A549 (cell line): ENCODE results near the gene ARID5B. TPM values are rescaled to one million over a fixed set of nuclear protein-coding genes. Genes with fewer than 3 reads are reported as not detected.
A peak's percentile ranks its signal among the peaks of the same experiment; 100 is the strongest.

Source experiments
- ATAC-seq, 2 experiments: fragments of 200-7000 bp in 1 of 2; fragments of >200 bp in 1 of 2; cut with Nextera tagmentation in 1 of 2; cut with Tn5 transposase in 1 of 2; 3 replicates each; pipeline versions ENCODE4 v1.8.0 to v1.9.1; 2018 to 2020; ENCODE audit warnings: mild to moderate bottlenecking in 1 of 2, moderate library complexity in 1 of 2
- CTCF ChIA-PET: fragments of 300-600 bp; sonication (Branson Sonifier 250); formaldehyde crosslinking; extraction: SDS; loops from one replicate; lab custom pipeline; 2021; ENCODE audit warnings: antibody characterized with exemption, inconsistent platforms; lab: Yijun Ruan, JAX
- POLR2A ChIA-PET: fragments of 350-600 bp; formaldehyde crosslinking; extraction: SDS; loops from one replicate; lab custom pipeline; 2021; ENCODE audit warnings: antibody characterized with exemption, inconsistent platforms; lab: Yijun Ruan, JAX
- DNase-seq, 2 experiments: peaks; one replicate each; pipeline versions ENCODE4 v3.0.0 to v3.0.0-alpha.2; 2011 to 2016; ENCODE audit warnings: low read depth in 1 of 2, low spot score in 1 of 2
- FAIRE-seq: peaks from 2 replicates; lab custom pipeline; 2011; peaks lifted over from hg19 to GRCh38; lab: Jason Lieb, UNC
- H3K27ac ChIP-seq, 2 experiments: fragments of >200 bp; sonication (Bioruptor Twin); formaldehyde crosslinking; 3 replicates each; pipeline ENCODE4 v1.5.1; 2016 to 2017
- H3K4me1 ChIP-seq: fragments of >200 bp; sonication (Bioruptor Twin); formaldehyde crosslinking; 3 replicates; pipeline ENCODE4 v1.6.1; 2016
- H3K4me2 ChIP-seq: fragments of >200 bp; sonication (Bioruptor Twin); formaldehyde crosslinking; 3 replicates; pipeline ENCODE4 v1.6.1; 2016
- H3K4me3 ChIP-seq: fragments of >200 bp; sonication (Bioruptor Twin); formaldehyde crosslinking; 3 replicates; pipeline ENCODE4 v1.5.1; 2016
- H3K9me3 ChIP-seq: fragments of >200 bp; sonication (Bioruptor Twin); formaldehyde crosslinking; 3 replicates; pipeline ENCODE4 v1.6.1; 2016
- BHLHE40 ChIP-seq: IDR thresholded peaks from 2 replicates; pipeline ENCODE4 v1.6.1; 2012; ENCODE audit warnings: low read depth, low read length, inconsistent platforms
- CHD4 ChIP-seq: fragments of 200-600 bp; sonication (generic); IDR thresholded peaks from 2 replicates; pipeline ENCODE4 v1.6.1; 2016; ENCODE audit warnings: antibody characterized with exemption, mild to moderate bottlenecking, borderline replicate concordance
- EHF ChIP-seq: fragments of 250-450 bp; sonication (Bioruptor Pico); IDR thresholded peaks from 2 replicates; pipeline ENCODE4 v1.5.0; 2020; ENCODE audit warnings: mild to moderate bottlenecking
- EHMT2 ChIP-seq: fragments of 200-600 bp; sonication (generic); IDR thresholded peaks from 2 replicates; pipeline ENCODE4 v1.6.1; 2016; ENCODE audit warnings: antibody characterized with exemption, low read depth, mild to moderate bottlenecking, moderate library complexity
- ESRRA ChIP-seq: fragments of 150-350 bp; IDR thresholded peaks from 2 replicates; pipeline ENCODE4 v1.6.1; 2014; ENCODE audit warnings: mild to moderate bottlenecking, low read length, borderline replicate concordance
- FOSB ChIP-seq: fragments of 250-450 bp; sonication (Bioruptor Pico); IDR thresholded peaks from 2 replicates; pipeline ENCODE4 v1.5.0; 2020; ENCODE audit warnings: mild to moderate bottlenecking, moderate library complexity
- FOXS1 ChIP-seq: fragments of 250-450 bp; sonication (Bioruptor Pico); IDR thresholded peaks from 2 replicates; pipeline ENCODE4 v1.5.0; 2020; ENCODE audit warnings: mild to moderate bottlenecking, moderate library complexity
- GATA3 ChIP-seq: IDR thresholded peaks from 2 replicates; pipeline ENCODE4 v1.6.1; 2012; ENCODE audit warnings: borderline replicate concordance
- HDAC2 ChIP-seq: fragments of 200-600 bp; sonication (generic); IDR thresholded peaks from 2 replicates; pipeline ENCODE4 v1.6.1; 2016
- HOXA7 ChIP-seq: fragments of 250-450 bp; sonication (Bioruptor Pico); IDR thresholded peaks from 2 replicates; pipeline ENCODE4 v1.5.0; 2020; ENCODE audit warnings: mild to moderate bottlenecking, moderate library complexity
- HOXB13 ChIP-seq: fragments of 250-450 bp; sonication (Bioruptor Pico); IDR thresholded peaks from 2 replicates; pipeline ENCODE4 v1.5.0; 2020; ENCODE audit warnings: low read depth, mild to moderate bottlenecking, moderate library complexity
- HOXB5 ChIP-seq: fragments of 250-450 bp; sonication (Bioruptor Pico); IDR thresholded peaks from 2 replicates; pipeline ENCODE4 v1.5.0; 2020; ENCODE audit warnings: mild to moderate bottlenecking, moderate library complexity
- KDM1A ChIP-seq: fragments of 200-600 bp; sonication (generic); IDR thresholded peaks from 2 replicates; pipeline ENCODE4 v1.6.1; 2016; ENCODE audit warnings: low read depth, mild to moderate bottlenecking
- MYC ChIP-seq: IDR thresholded peaks from 2 replicates; pipeline ENCODE4 v1.6.1; 2012; ENCODE audit warnings: mild to moderate bottlenecking, inconsistent platforms, low read length, improper control_type of control experiment, borderline replicate concordance
- NR3C1 ChIP-seq: fragments of >200 bp; sonication (Bioruptor Twin); formaldehyde crosslinking; IDR thresholded peaks from 3 replicates; pipeline ENCODE4 v1.6.1; 2017
- PHF8 ChIP-seq: fragments of 200-600 bp; sonication (generic); IDR thresholded peaks from 2 replicates; pipeline ENCODE4 v1.6.1; 2016; ENCODE audit warnings: low read depth, mild to moderate bottlenecking, antibody characterized with exemption, moderate library complexity, borderline replicate concordance
- POLR2A ChIP-seq: IDR thresholded peaks from 2 replicates; pipeline ENCODE4 v1.6.1; 2012; ENCODE audit warnings: mild to moderate bottlenecking, low read length
- RCOR1 ChIP-seq: fragments of 150-350 bp; IDR thresholded peaks from 2 replicates; pipeline ENCODE4 v1.6.1; 2014; ENCODE audit warnings: antibody characterized with exemption, low read length, low read depth
- RFX5 ChIP-seq: fragments of 450-650 bp; IDR thresholded peaks from 2 replicates; pipeline ENCODE4 v1.7.1; 2014; ENCODE audit warnings: antibody characterized with exemption, mild to moderate bottlenecking, moderate library complexity
- SREBF2 ChIP-seq: fragments of 450-650 bp; IDR thresholded peaks from 2 replicates; pipeline ENCODE4 v1.6.1; 2014; ENCODE audit warnings: mild to moderate bottlenecking, moderate library complexity
- TFCP2L1 ChIP-seq: fragments of 250-450 bp; sonication (Bioruptor Pico); IDR thresholded peaks from 2 replicates; pipeline ENCODE4 v1.5.0; 2021; ENCODE audit warnings: mild to moderate bottlenecking
- ZFP36 ChIP-seq: fragments of 450-650 bp; IDR thresholded peaks from 2 replicates; pipeline ENCODE4 v1.6.1; 2014; ENCODE audit warnings: borderline replicate concordance; ENCODE audit not compliant: partially characterized antibody
- WGBS: methylation state at CpG from one replicate; pipeline ENCODE4 v1.1.6; 2017; ENCODE audit errors: missing lambda C conversion rate; 5-methylcytosine and 5-hydroxymethylcytosine counted together
- polyA plus RNA-seq, 4 experiments: library from polyadenylated mRNA; depleted of rRNA in 3 of 4; stranded (reverse); fragments of >200 nt; fragmentation: RNase III in 1 of 4; extraction: RNeasy Plus Mini Kit Qiagen cat#74134 plus additional on column Dnase treatment in 1 of 4; gene quantifications; 2 replicates in 3 of 4; 3 replicates in 1 of 4; pipeline ENCODE4 v1.2.3, GENCODE V29; 2011 to 2017
- TF ChIP-seq, protein P1 (sequence below): IDR thresholded peaks from 2 replicates; pipeline ENCODE4 v1.6.1; 2012; ENCODE audit warnings: low read depth, borderline replicate concordance
- TF ChIP-seq, protein P2 (sequence below): fragments of >200 bp; sonication (Bioruptor Twin); formaldehyde crosslinking; IDR thresholded peaks from 3 replicates; pipeline ENCODE4 v1.5.1; 2016
- TF ChIP-seq, protein P3 (sequence below): fragments of >200 bp; sonication (Bioruptor Twin); formaldehyde crosslinking; IDR thresholded peaks from 2 replicates; pipeline ENCODE4 v1.6.1; 2016
- TF ChIP-seq, protein P4 (sequence below): IDR thresholded peaks from 2 replicates; pipeline ENCODE4 v1.6.1; 2012
- TF ChIP-seq, protein P5 (sequence below): fragments of 450-650 bp; IDR thresholded peaks from 2 replicates; pipeline ENCODE4 v1.6.1; 2014; ENCODE audit warnings: antibody characterized with exemption

ARID5B gene
- polyA plus RNA-seq, 2 of the 4 experiments (the other 2 are of a cell fraction) = 0.75 to 1.6 TPM

DNA sequence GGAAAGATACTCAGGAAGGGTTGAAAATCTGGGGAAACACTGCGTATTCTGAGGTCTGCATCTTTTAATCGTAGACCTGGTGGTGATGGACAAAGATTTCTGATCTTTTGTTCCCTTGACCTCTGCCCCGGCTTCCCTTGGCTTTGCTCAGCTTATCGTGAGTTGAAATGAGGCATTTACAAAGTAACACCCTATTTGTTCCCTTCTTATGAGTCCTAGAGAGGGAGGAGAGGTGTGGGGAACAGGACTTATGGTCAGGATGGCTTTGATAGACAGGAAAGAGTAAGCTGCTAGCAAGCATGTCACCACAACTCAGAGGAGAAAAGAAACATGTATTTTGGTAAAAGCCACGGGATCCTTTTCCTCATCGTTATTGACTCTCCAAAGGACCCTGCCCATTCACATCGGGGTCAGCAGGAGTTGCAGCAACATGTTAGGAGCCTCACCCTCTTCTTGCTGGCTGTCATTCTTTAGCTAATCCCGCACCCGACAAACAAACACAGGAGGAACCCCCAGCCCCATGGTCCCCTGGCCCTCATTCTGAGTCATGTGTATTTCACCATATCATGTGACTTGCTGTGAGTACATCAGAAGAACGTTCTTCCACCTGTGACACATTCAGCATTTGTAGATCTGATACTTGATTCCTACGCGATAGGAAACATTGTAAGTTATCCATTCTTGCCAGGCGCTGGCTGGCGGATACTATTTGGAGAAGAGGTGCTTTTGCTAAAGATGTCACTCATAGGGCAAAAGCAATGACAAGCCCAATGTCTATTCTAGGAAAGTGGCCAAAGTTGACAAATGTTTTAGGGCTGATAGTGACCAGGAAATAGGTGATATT lies 197.0 kb downstream of the ARID5B start:
- no peak overlapping the region for H3K4me3 ChIP-seq
- POLR2A ChIA-PET = no interaction called here
- H3K27ac ChIP-seq = peak overlapping the region; percentile 15 to 89; a peak in 4 of 6 replicates
- H3K4me2 ChIP-seq = no peak overlapping the region
- ATAC-seq = no peak
- CTCF ChIA-PET = interaction anchor here (1.2 to 2.1 kb wide), 2 partner anchors 18 to 60 kb away, joined by 5 to 6 read pairs; no protein-coding TSS in a partner anchor
- DNase-seq = no peak
- WGBS = 86% methylated on average over 14 of the region's 14 CpGs
- H3K9me3 ChIP-seq = no peaks in the 10 kb centered on the region
- TF ChIP-seq FOXS1 (no peak), KDM1A (no peak), POLR2A (no peak), EHMT2 (no peak), TFCP2L1 (no peak), GATA3 (no peak), ESRRA (no peak), MYC (no peak), ZFP36 (no peak), RCOR1 (no peak), CHD4 (no peak), BHLHE40 (no peak)
- TF ChIP-seq, protein P1, sequence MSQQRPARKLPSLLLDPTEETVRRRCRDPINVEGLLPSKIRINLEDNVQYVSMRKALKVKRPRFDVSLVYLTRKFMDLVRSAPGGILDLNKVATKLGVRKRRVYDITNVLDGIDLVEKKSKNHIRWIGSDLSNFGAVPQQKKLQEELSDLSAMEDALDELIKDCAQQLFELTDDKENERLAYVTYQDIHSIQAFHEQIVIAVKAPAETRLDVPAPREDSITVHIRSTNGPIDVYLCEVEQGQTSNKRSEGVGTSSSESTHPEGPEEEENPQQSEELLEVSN = no peak
- TF ChIP-seq, protein P2, sequence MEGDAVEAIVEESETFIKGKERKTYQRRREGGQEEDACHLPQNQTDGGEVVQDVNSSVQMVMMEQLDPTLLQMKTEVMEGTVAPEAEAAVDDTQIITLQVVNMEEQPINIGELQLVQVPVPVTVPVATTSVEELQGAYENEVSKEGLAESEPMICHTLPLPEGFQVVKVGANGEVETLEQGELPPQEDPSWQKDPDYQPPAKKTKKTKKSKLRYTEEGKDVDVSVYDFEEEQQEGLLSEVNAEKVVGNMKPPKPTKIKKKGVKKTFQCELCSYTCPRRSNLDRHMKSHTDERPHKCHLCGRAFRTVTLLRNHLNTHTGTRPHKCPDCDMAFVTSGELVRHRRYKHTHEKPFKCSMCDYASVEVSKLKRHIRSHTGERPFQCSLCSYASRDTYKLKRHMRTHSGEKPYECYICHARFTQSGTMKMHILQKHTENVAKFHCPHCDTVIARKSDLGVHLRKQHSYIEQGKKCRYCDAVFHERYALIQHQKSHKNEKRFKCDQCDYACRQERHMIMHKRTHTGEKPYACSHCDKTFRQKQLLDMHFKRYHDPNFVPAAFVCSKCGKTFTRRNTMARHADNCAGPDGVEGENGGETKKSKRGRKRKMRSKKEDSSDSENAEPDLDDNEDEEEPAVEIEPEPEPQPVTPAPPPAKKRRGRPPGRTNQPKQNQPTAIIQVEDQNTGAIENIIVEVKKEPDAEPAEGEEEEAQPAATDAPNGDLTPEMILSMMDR = no peak
- TF ChIP-seq, protein P3, sequence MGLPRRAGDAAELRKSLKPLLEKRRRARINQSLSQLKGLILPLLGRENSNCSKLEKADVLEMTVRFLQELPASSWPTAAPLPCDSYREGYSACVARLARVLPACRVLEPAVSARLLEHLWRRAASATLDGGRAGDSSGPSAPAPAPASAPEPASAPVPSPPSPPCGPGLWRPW = no peak
- no peak for FAIRE-seq
- peaks cover 41% of the 10 kb centered on the region for H3K4me1 ChIP-seq

DNA sequence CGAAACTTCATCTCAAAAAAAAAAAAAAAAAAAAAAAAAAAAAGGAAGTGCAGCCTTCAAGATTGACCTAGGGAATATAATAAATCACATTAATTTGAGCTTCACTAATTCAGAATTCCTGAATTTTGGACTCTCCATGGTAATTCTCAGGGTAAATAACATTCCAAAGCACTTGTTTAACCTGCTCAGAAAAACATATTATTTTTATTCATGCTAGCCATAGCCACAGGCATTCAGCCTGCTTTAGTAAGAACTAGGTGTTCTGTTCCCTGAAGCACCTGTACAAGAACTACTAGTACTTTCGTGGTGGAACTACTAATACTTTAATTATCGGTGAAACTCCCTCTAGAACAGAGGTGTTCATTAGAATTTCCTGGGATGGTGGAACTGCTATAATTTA lies 197.8 kb downstream of the ARID5B start:
- no peak for FAIRE-seq
- ATAC-seq = no peak
- ChIA-PET CTCF (no interaction called here), POLR2A (no interaction called here)
- 84% methylated on average over 3 of the region's 3 CpGs for WGBS
- no peak for TF ChIP-seq PHF8
- no peak for TF ChIP-seq RFX5
- TF ChIP-seq HOXA7 = no peak
- TF ChIP-seq GATA3 = no peak
- no peak for TF ChIP-seq HOXB5 (CRISPR knock-in tag)
- TF ChIP-seq, protein P4, sequence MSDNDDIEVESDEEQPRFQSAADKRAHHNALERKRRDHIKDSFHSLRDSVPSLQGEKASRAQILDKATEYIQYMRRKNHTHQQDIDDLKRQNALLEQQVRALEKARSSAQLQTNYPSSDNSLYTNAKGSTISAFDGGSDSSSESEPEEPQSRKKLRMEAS = no peak
- TF ChIP-seq EHF = no peak
- TF ChIP-seq, protein P2 = no peak
- TF ChIP-seq HOXB13 (CRISPR knock-in tag) = no peak
- no peak for TF ChIP-seq TFCP2L1
- no peak for TF ChIP-seq SREBF2
- TF ChIP-seq HDAC2 = no peak
- TF ChIP-seq, protein P5, sequence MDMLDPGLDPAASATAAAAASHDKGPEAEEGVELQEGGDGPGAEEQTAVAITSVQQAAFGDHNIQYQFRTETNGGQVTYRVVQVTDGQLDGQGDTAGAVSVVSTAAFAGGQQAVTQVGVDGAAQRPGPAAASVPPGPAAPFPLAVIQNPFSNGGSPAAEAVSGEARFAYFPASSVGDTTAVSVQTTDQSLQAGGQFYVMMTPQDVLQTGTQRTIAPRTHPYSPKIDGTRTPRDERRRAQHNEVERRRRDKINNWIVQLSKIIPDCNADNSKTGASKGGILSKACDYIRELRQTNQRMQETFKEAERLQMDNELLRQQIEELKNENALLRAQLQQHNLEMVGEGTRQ = no peak
- no peak for TF ChIP-seq FOSB
- TF ChIP-seq NR3C1 = no peak
- Histone ChIP-seq H3K4me2 (no peak overlapping the region), H3K9me3 (no peaks in the 10 kb centered on the region), H3K4me1 (peaks cover 33% of the 10 kb centered on the region), H3K27ac (peak overlapping the region in 1 of 2 experiments; percentile 17; a peak in 1 of 6 replicates), H3K4me3 (no peak overlapping the region)
- DNase-seq = no peak
